ENCODE data around the gene DEF6. TPM values are rescaled to one million over a fixed set of nuclear protein-coding genes. Genes with fewer than 3 reads are reported as not detected.

The DEF6 gene
- total RNA-seq, 1 experiment from 2014 or later, result 11.3 TPM

GRCh38 chr6:35359744-35360348, 62.2 kb downstream of the DEF6 start (continued):
- TF ChIP-seq HMGXB4 (CRISPR knock-in tag; IDR thresholded peaks at IDR 0.05) (no peak), RORB (CRISPR knock-in tag; IDR thresholded peaks at IDR 0.05) (no peak)

- peak overlapping the region; percentile 64 for H3K27ac Mint-ChIP-seq
- peaks cover 36% of the 10 kb centered on the region for H3K4me1 Mint-ChIP-seq
- DNase-seq (ENCODE audit: low spot score) (peak; percentile 52), ATAC-seq (peak; percentile 88)
- no peaks in the 10 kb centered on the region for H3K27me3 Mint-ChIP-seq (ENCODE audit: low read depth)
- 0 out of 2 replicates have a peak overlapping the region, but pooled peaks have one; percentile 17 for H3K4me3 Mint-ChIP-seq
- CTCF ChIA-PET, result interaction anchor here (1.0 to 2.3 kb wide), 7 partner anchors 17 to 192 kb away, joined by 3 to 15 read pairs (median 4); partner anchors contain the start of gene PPARD
- POLR2A ChIA-PET, result no interaction called here
- no peak for TF ChIP-seq PRDM15 (CRISPR knock-in tag; IDR thresholded peaks at IDR 0.05)
- no peak for TF ChIP-seq SP1 (CRISPR knock-in tag; conservative IDR thresholded peaks at IDR 0.05)
- TF ChIP-seq ZNF423 (CRISPR knock-in tag; IDR thresholded peaks at IDR 0.05), result peak; percentile 61
- TF ChIP-seq E2F1 (CRISPR knock-in tag; IDR thresholded peaks at IDR 0.05), result no peak
- peak; percentile 96 for TF ChIP-seq GABPB1 (CRISPR knock-in tag; IDR thresholded peaks at IDR 0.05)
- TF ChIP-seq ZNF232 (CRISPR knock-in tag; IDR thresholded peaks at IDR 0.05), result no peak
- peaks cover 9% of the 10 kb centered on the region for H3K36me3 Mint-ChIP-seq
- H3K9me3 Mint-ChIP-seq, result no peaks in the 10 kb centered on the region
These were observed 62.9 kb downstream of the DEF6 start for GRCh38 chr6:35360349-35361138.

- ChIA-PET CTCF (interaction anchor here (0.7 to 2.3 kb wide), 4 partner anchors 21 to 190 kb away, joined by 4 to 11 read pairs (median 6); no protein-coding TSS in a partner anchor), POLR2A (interaction anchor here (0.7 kb wide), 1 partner anchor 1972 kb away, joined by 4 read pairs; no protein-coding TSS in a partner anchor)
- H3K27ac Mint-ChIP-seq, result no peak overlapping the region
- no peaks in the 10 kb centered on the region for H3K9me3 Mint-ChIP-seq
- no peak overlapping the region for H3K4me3 Mint-ChIP-seq
- H3K27me3 Mint-ChIP-seq (ENCODE audit: low read depth), result no peaks in the 10 kb centered on the region
- H3K4me1 Mint-ChIP-seq, result peaks cover 36% of the 10 kb centered on the region
- no peak for DNase-seq (ENCODE audit: low spot score)
- no peak for ATAC-seq
- TF ChIP-seq NR1H2 (CRISPR knock-in tag; IDR thresholded peaks at IDR 0.05) (no peak), ELF4 (CRISPR knock-in tag; IDR thresholded peaks at IDR 0.05; ENCODE audit: low read depth) (no peak), E2F5 (CRISPR knock-in tag; IDR thresholded peaks at IDR 0.05) (no peak), JAZF1 (CRISPR knock-in tag; IDR thresholded peaks at IDR 0.05) (no peak), FOXP4 (CRISPR knock-in tag; IDR thresholded peaks at IDR 0.05) (no peak)
- H3K36me3 Mint-ChIP-seq, result no peaks in the 10 kb centered on the region
These were observed 64.6 kb downstream of the DEF6 start for GRCh38 chr6:35362200-35362599.
